IPS-NIHi7 (cell line): ENCODE measurements around the gene HTRA3.
A peak's percentile ranks its signal among the peaks of the same experiment; 100 is the strongest.

ENCODE experiments used
- DNase-seq: peaks from one replicate; pipeline ENCODE4 v3.0.0; 2012; ENCODE audit warnings: mixed read lengths; ENCODE audit errors: extremely low spot score

The HTRA3 gene

DNA sequence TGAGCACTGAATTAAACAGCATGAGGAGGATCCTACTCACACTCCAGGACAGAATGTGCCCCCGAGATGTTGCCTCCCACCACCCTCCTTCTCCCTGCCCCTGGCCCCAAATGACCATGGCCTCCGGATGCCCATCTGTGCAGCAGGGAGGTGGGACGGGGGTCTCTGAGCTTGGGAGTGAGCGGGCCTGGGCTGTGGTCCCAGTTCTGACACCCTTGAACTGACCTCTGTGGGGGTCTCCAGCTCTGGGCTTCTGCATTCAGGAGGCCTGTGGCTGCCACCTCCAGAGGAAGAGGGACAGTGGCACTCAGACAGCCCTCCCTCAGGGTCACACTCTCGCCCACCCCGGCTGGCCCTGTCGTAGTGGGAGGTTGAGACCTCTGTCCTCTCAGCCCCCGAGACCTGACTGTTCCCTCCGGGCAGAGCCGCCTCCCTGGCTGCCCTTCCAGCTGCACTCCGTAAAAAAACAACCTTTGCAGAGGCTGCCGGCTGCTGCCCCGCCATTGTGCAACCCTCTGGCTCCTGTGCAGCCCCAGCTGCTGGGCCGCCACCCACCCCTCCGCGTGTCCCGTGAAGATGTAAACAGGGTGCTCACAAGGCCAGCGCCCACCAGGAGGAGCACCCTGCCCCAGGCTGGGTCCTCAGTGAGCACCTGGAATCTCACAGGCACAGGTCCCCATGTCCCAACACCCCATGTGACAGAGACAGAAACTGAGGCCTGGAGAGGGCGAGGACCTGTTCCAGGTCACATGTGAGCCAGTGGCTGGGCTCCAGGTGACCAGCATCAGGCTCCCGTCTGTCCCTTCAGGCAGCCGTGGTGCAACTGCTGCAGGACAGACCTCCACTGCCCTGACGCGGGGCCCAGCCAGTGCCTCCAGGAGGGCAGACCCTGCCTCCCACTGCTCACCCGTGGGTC lies 39.6 kb downstream of the HTRA3 start:
- DNase-seq, result no peak

DNA sequence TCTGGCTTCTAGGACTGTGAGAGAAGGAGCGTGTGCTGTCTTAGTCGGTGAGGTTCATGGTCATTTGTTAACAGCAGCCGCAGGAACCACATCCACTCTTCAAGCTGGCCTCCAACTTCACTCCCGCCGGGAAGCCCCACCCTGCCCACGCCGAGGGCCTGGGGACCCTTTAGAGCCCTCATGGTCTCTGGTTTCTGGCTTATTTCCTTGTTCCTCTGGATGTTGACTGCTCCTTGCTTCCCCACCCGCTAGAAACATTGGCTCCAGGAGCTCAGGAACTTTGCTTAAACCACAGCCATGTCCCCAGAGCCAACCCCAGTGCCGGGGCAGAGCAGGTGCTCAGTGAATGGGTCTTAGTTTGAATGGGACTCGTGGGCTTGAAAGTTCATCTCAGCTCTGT lies 40.8 kb downstream of the HTRA3 start:
- DNase-seq, result no peak

- DNase-seq, result no peak
Observed at GRCh38 chr4:8311101-8312068, 41.8 kb downstream of the HTRA3 start.

- no peak for DNase-seq
Observed at GRCh38 chr4:8312069-8312445, 42.5 kb downstream of the HTRA3 start.

- no peak for DNase-seq
Observed at GRCh38 chr4:8312976-8313375, 43.4 kb downstream of the HTRA3 start.

DNA sequence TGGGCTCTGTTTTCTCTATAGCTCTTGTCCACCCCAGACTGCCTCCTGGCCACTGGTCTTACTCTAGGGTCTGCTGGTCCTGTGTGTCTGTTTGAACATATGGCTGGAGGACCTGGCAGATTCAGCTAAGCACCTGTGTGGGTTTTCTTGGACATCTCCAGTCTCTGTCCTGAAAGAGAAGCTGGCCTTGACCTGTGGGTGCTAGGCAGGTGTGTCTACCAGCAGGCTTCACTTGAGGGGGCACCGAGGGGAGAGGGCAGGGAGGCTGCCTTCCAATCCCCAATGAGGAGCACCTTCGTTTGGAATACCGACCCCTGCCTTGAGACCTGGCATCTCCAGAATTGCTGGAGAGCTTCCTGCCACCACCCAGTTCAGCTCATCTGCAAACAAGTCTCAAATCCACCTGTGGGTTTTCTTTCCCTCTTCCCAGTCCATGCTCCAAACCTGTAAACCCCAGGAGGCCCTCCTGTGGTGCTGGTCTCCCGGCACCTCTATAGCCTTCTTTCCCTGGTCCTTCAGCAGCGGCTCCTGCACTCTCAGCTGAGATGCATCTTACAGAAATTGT lies 45.2 kb downstream of the HTRA3 start:
- no peak for DNase-seq

- peak; percentile 75 for DNase-seq
Observed at GRCh38 chr4:8315435-8316250, 46.1 kb downstream of the HTRA3 start.

GRCh38 chr4:8316251-8316771 lies 46.8 kb downstream of the HTRA3 start:
- DNase-seq, result peak; percentile 63

DNA sequence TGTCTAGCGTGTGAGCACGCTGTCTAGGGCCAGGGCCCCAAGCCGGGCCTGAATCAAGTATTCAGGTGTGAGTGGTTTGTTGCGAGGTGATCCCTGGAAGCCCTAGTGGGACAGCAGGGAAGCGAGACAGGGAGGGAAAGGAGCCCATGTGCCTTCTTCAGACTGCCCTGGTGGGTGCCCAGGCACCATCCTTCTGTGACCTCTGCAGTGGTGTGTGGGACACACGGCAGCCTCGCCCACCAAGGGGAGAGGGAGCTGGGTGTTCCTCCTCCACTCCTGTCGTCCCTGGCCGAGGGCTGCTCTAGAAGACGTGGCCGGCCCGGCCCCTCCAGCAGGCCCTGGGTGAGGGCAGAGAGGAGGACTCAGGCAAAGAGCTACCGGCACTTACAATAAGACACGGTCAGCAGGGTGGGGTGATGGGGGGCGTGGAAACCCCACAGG lies 47.4 kb downstream of the HTRA3 start:
- DNase-seq, result no peak

DNA sequence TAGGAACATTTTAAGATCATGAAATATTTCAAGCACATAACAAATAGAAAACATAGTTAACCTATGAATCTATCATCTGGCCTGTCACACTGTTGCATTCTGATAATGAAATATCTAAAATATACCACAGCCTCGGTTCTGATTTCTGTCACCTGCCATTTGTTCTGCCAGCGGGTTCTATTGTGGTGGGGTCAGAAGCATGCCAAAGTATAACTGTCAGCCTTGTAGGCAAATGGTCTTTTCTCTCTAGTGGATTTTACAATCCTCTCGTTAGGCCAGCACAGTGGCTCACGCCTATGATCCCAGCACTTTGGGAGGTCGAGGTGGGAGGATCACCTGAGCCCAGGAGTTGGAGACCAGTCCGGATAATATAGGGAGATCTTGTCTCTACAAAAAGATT lies 47.9 kb downstream of the HTRA3 start:
- DNase-seq, result no peak

GRCh38 chr4:8318509-8318908 lies 49.0 kb downstream of the HTRA3 start:
- DNase-seq, result no peak

- no peak for DNase-seq
Observed at GRCh38 chr4:8319061-8319460, 49.5 kb downstream of the HTRA3 start.

DNA sequence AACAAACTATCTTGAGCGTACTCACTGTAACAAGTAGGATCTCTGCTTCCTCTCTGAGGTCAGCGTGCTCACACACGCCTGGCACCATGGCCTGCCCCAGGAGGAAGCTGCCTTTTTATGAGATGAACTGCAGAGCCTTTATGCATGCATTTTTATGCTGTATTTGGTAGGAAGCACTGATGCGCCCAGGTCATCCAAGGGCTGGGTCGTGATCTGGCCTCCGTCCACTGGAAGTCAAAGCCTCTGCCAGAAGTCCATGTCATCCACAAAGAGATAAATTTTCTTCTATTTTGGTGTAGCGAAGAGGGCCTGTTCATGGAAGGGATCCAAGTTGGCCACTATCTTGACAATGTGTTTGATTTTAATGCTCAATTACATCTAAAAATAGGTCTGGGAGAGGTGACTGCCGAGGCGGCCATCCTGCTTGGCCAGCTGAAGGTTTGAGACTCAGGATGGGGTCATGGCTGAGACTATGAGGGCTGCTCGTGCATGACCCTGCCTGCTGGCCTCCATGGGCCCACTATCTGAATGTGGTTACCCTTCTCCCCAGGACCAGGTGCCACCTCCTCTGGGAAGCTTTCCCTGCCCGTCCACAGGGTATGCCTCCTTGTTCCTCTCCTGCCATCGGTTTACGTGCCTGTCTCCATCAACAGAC lies 50.3 kb downstream of the HTRA3 start:
- no peak for DNase-seq

DNA sequence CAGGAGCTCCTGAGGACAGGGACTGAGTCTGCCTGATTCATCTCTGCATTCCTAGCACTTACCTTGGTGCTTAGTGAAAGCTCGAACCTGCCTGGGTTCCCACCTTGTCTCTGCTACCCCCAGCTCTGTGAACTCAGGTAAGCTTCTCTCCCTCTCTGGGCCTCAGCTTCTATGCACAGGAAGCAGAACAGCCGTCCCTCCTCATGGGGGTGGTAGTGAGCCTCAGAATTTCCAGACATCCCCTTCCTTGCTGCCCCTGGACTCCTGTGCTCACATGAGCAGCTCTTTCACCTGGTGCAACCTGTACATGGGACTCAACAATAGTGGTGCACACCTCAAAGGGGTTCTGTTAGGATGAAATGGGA lies 50.8 kb downstream of the HTRA3 start:
- peak; percentile 80 for DNase-seq

- DNase-seq, result no peak
Observed at GRCh38 chr4:8321220-8321619, 51.7 kb downstream of the HTRA3 start.

DNA sequence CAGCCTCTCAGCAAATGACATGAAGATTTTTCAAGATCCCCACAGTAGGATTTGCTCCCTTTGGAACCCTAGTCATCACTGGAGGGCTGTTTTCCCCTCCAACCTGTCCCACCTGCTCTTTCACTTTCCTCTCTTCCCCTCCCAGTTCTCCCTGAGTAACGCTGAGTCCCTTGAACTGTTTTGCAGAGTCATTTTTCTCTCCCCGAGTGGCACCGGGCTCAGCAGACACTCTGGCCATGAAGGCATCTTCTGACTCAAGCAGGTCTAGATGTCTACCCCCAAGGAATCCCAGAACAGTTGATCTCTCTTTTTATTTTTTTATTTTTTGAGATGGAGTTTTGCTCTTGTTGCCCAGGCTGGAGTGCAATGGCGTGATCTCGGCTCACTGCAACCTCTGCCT lies 52.2 kb downstream of the HTRA3 start:
- no peak for DNase-seq

GRCh38 chr4:8322794-8323704 lies 53.5 kb downstream of the HTRA3 start:
- no peak for DNase-seq

GRCh38 chr4:8323947-8324555 lies 54.5 kb downstream of the HTRA3 start:
- no peak for DNase-seq

GRCh38 chr4:8324640-8325239 lies 55.2 kb downstream of the HTRA3 start:
- no peak for DNase-seq
